T-helper 17 cell (primary cell): ENCODE results near the gene INTS11. TPM values are rescaled to one million over a fixed set of nuclear protein-coding genes. Genes with fewer than 3 reads are reported as not detected.
"Not testable (repeated sequence)": the region's sequence is repeated elsewhere in the genome, so short reads cannot be mapped to it uniquely, and the experiment has no call there.

ENCODE experiments used
- ATAC-seq: fragments of 150-1000 bp; cut with Tn5 transposase; 2 replicates; pipeline ENCODE4 v1.10.0; 2021; ENCODE audit warnings: mild to moderate bottlenecking, moderate library complexity
- DNase-seq, 3 donors: peaks; one replicate each; pipeline versions ENCODE4 v3.0.0 to v3.0.0-alpha.2; 2020 to 2021
- H3K9me3 ChIP-seq: one replicate; pipeline ENCODE4 v1.7.0; 2013; ENCODE audit warnings: low read length, mild to moderate bottlenecking; ENCODE audit not compliant: control insufficient read depth, poor library complexity, severe bottlenecking
- H3K27ac Mint-ChIP-seq: one replicate; pipeline ENCODE4 v1.8.0; 2022; ENCODE audit warnings: mild to moderate bottlenecking, moderate library complexity, mixed read lengths
- H3K27me3 Mint-ChIP-seq: one replicate; pipeline ENCODE4 v1.8.0; 2022; ENCODE audit warnings: mixed read lengths
- H3K36me3 Mint-ChIP-seq: one replicate; pipeline ENCODE4 v1.8.0; 2022; ENCODE audit warnings: low read depth, mixed read lengths
- H3K4me1 Mint-ChIP-seq: one replicate; pipeline ENCODE4 v1.8.0; 2022; ENCODE audit warnings: mild to moderate bottlenecking, mixed read lengths
- H3K4me3 Mint-ChIP-seq: one replicate; pipeline ENCODE4 v1.8.0; 2022; ENCODE audit warnings: mild to moderate bottlenecking, moderate library complexity, mixed read lengths
- total RNA-seq, 4 donors: library from RNA in 2 of 4; stranded (reverse) in 2 of 4; gene quantifications; one replicate each; pipeline ENCODE4 v1.2.3 and lab custom pipeline; 2022 to 2026

The INTS11 gene
- total RNA-seq (100 to 1,000 TPM; 130 to 132 TPM), total RNA-seq (lab: John Stamatoyannopoulos, UW) (82.2 to 106 reads per million in 2 donors)

DNA sequence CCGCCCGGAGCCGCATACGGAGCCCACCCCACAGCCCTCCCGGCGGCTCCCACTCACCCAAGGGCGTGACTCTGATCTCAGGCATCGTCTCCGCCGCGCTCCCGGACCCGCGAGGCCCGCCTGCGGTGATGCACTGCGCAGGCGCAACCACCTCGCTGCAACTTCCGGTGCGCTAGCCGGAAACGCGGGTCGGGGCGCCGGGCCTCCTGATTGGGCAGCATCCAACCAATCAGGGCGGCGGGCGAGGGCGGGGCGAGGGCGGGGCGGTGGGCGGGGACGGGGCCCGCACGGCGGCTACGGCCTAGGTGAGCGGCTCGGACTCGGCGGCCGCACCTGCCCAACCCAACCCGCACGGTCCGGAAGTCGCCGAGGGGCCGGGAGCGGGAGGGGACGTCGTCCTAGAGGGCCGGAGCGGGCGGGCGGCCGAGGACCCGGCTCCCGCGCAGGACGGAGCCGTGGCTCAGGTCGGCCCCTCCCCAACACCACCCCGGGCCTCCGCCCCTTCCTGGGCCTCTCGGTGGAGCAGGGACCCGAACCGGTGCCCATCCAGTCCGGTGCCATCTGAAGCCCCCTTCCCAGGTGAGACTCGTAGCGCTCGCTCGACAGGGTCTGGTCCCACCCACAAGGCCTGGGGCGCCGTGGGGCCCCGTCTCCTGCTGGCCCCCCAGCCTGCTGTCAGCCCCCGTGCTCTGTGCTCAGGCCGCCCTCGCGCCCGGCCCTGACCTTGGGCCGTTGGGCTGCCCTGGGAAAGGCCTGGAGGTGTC, at the start of gene INTS11, which contains the start of gene CPTP:
TSS of gene INTS11 (minus strand) at position 137 of the 764 bp plus-strand sequence. CDS start at position 85, 52 bp downstream.
TSS of gene CPTP (plus strand) at position 279 of the 764 bp plus-strand sequence. CDS start 2,109 bp downstream, outside the sequence.
- H3K9me3 ChIP-seq, result no peaks in the 10 kb centered on the region
- peak; percentile 89 for ATAC-seq
- peaks cover 16% of the 10 kb centered on the region for H3K4me1 Mint-ChIP-seq
- peak within 1 kb of the TSS; percentile 94 for H3K4me3 Mint-ChIP-seq
- H3K27ac Mint-ChIP-seq, result peak within 1 kb of the TSS; percentile 88
- peaks cover 4% of the 10 kb centered on the region for H3K36me3 Mint-ChIP-seq
- DNase-seq, result peak; percentile 93 to 97 (median 96)
- H3K27me3 Mint-ChIP-seq, result no peaks in the 10 kb centered on the region

DNA sequence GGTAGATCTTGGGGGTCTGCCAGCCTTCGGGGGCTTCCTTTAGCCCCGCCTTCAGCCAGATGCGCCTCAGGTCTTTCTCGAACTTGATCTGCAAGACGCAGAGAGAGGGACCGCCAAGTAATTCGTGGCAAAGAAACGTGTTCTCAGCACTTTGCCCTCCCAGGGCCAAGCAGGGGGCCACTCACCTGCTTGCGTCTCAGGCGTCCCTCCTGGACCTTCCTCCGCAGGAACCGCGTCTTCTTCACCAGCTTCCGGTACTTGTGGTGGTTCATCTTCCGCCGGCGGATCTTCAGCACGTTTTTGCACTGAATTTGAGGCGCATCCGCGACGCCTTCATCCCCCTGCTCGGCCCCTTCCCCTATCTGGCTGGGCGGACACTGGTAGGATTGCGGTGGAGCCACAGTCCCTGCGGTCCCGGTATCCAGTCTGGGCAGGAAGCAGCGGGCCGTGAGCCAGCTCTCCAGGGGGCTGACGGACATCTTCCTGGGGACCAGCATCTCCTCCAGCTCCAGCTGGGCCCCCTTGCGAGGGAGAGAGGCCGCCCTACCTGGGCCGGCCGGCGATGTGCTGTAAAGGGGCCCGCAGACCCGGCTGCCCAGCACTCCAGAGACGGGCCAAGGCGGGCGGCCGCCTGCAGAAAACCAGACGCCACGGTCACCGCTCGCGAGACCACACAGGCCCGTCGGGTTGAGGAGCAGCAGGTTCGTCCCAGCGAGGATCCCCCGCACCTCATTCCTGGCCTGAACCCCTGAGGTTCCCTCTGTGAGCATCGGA, 49.5 kb upstream of the INTS11 start:
- Mint-ChIP-seq H3K4me3 (peak overlapping the region; percentile 91), H3K27me3 (no peaks in the 10 kb centered on the region), H3K4me1 (peaks cover 11% of the 10 kb centered on the region), H3K27ac (peak overlapping the region; percentile 92), H3K36me3 (peaks cover 2% of the 10 kb centered on the region)
- ATAC-seq (no peak), DNase-seq (no peak)
- no peaks in the 10 kb centered on the region for H3K9me3 ChIP-seq

DNA sequence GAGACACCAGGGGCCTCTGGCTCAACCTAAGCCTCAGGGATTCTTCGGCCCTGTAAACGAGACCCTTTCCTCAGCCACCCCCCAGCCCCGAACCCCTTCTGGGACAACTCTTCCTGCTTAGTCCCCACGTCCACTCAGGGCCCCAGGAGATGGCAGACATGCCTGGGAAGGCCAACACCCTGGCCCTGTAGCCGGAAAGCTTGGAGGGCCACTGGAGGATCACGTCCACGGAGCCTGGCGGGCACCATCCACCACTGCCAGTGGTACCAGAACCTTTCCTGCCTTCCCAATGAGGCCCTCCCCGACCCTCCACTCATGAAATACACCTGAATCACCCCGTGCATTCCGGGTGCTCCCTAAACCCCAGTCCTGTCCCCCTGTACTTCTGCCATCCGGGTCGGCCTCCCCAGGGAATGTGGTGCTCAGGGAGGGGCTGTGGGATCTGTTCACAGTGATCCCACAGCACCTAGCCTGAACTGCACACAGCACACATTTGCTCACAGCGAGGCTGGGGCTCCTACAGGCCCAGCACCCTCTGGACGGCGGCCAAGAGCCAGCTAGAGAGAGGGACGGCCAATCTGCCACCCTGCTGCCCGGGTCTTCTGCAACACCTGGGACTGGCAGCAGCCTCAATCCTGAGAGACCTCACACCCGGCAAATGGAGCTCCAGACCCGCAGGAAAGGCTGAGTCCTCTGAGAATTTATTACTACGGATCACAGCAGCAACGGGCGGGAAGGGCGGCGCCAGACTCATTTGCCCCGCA, 48.8 kb upstream of the INTS11 start:
- DNase-seq (no peak), ATAC-seq (no peak)
- no peaks in the 10 kb centered on the region for H3K9me3 ChIP-seq
- H3K4me3 Mint-ChIP-seq, result peak overlapping the region; percentile 7
- H3K4me1 Mint-ChIP-seq, result peaks cover 11% of the 10 kb centered on the region
- H3K27ac Mint-ChIP-seq, result no peak overlapping the region
- no peaks in the 10 kb centered on the region for H3K27me3 Mint-ChIP-seq
- peaks cover 2% of the 10 kb centered on the region for H3K36me3 Mint-ChIP-seq

DNA sequence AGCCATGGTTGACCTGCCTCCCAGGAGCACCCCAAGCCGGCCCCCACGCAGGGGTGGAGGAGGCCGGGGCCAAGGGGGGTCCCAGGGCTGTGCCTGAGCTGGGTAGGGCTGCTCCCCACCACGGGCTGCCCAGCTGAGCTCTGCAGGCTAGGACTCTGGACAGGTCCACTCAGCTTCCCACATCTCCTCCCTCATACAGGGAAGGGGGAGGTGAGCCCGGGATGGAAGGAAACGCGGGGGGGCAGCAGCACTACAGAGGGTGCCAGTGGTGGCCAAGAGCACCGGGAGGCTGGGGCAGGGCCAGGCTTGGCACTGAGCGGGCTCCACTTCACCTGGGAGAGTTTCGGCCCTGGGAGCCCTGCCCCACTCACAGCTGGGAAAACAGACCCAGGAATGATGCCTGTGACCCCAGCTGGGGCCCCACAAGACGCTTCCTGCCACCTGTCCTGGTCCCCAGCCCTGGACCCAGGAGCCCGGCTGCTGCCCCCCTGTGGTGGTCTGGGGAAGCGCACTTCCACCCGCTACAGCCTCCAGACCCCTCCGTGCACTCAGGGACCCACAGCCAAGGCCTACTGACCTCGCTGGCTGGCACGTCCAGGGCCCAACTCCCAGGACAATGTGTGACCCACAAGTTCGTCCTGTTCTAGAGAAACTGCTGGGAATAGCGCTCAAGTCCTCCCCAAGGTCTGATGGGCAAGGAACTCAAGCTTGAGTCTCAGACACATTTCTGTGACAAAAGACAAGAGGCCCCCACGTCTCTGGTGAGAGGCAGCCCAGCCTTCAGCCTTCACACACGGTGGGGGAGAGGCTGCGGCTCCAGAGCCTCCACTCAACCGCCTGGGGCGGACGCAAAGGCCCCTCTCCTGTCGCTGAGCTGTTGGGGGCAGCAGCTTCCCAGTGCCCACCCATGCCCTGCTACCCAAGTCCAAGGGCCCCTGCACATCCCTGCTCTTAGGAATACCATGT, 47.6 kb upstream of the INTS11 start:
- DNase-seq (peak; percentile 64 to 73 (median 66)), ATAC-seq (peak; percentile 35)
- peaks cover 2% of the 10 kb centered on the region for H3K36me3 Mint-ChIP-seq
- H3K4me1 Mint-ChIP-seq, result peaks cover 11% of the 10 kb centered on the region
- H3K27me3 Mint-ChIP-seq, result no peaks in the 10 kb centered on the region
- peaks cover 4% of the 10 kb centered on the region for H3K9me3 ChIP-seq
- no peak overlapping the region for H3K27ac Mint-ChIP-seq
- peak overlapping the region; percentile 53 for H3K4me3 Mint-ChIP-seq

DNA sequence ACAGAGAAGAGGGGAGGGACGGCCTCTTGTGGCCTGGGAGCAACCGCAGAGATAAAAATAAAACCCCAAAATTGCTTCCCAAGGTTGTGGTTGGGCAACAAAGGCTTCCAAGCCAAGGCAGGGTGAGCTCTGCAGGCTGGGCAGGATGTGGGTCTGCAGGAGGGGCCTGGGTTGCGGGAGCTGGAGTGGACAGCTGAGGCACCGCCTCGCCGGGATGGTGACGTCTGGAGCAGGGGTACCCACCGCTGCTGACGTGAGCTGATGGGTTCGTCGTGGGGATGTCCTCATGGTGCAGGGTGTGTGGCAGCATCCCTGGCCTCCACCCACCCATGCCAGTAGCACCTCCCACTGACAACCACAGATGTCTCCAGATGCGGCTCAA, 46.9 kb upstream of the INTS11 start:
- H3K4me1 Mint-ChIP-seq, result peaks cover 11% of the 10 kb centered on the region

DNA sequence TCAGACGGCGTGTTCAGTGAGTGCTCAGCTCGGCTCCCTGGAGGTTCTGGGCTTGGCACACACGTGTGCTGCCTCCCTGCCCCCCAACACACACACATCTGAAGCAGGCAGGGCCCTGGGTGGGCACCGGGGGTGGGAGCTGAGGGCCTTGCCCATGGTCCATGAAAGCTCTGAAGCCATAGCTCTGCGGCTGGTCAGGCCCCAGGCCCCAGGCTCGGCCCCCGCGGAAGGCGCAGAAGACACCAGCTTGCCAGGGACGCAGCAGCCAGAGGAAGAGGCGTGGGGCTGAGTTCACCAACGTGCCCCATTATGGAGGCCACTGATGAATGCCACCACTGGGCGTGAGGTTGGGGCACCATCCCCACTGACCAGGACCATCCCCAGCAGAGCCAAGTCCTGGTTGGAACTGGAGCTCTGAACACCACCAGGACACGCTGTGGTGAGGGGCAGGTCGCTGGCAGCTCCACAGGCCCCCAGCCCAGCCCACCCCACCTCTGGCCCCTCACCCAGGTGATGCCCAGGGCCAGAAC, 46.4 kb upstream of the INTS11 start:
- H3K27ac Mint-ChIP-seq, result no peak overlapping the region
- H3K27me3 Mint-ChIP-seq, result no peaks in the 10 kb centered on the region
- H3K4me1 Mint-ChIP-seq, result peaks cover 11% of the 10 kb centered on the region
- no peak for ATAC-seq
- H3K4me3 Mint-ChIP-seq, result no peak overlapping the region
- no peak for DNase-seq
- peaks cover 2% of the 10 kb centered on the region for H3K36me3 Mint-ChIP-seq
- peaks cover 4% of the 10 kb centered on the region for H3K9me3 ChIP-seq

More for the DNA sequence above, 46.9 kb upstream of the INTS11 start:
- ATAC-seq (peak; percentile 78), DNase-seq (peak; percentile 58 to 79 (median 79))
- H3K4me3 Mint-ChIP-seq, result no peak overlapping the region
- H3K27me3 Mint-ChIP-seq, result no peaks in the 10 kb centered on the region
- H3K27ac Mint-ChIP-seq, result no peak overlapping the region
- H3K9me3 ChIP-seq, result peaks cover 4% of the 10 kb centered on the region
- H3K36me3 Mint-ChIP-seq, result peaks cover 2% of the 10 kb centered on the region

DNA sequence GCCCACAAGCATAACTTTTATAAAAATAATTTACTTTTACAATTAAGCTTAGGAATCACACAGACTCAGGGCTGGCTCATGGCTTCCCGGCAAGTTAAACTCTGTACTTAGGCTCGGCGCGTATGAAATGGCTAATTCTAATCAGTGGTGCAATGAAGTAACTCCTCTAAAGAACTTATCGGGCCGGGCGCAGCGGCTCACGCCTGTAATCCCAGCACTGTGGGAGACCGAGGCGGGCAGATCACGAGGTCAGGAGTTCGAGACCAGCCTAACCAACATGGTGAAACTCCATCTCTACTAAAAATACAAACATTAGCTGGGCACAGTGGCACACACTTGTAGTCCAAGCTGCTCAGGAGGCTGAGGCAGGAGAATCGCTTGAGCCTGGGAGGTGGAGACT, 45.6 kb upstream of the INTS11 start:
- not testable (repeated sequence) for DNase-seq, ATAC-seq, H3K36me3 Mint-ChIP-seq, H3K9me3 ChIP-seq, H3K27me3 Mint-ChIP-seq, H3K4me3 Mint-ChIP-seq, H3K27ac Mint-ChIP-seq, H3K4me1 Mint-ChIP-seq

DNA sequence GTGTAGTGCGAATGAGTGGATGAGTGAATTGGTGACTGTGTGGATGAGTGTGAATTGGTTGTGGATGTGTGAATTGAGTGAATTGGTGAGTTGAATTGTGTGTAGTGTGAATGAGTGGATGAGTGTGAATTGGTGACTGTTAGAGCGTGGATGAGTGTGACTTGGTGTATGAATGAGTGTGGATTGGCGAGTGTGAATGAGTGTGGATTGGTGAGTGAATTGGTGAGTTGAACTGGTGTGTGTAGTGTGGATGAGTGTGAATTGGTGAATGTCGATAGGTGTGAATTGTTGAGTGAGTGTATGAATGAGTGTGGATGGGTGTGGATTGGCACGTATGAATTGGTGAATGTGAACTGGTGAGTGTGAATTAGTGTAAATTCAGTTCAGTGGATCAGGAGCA, 42.9 kb upstream of the INTS11 start:
- no peaks in the 10 kb centered on the region for H3K4me1 Mint-ChIP-seq
- no peaks in the 10 kb centered on the region for H3K27me3 Mint-ChIP-seq
- H3K36me3 Mint-ChIP-seq, result no peaks in the 10 kb centered on the region
- ATAC-seq (no peak), DNase-seq (no peak)
- H3K27ac Mint-ChIP-seq, result no peak overlapping the region
- no peak overlapping the region for H3K4me3 Mint-ChIP-seq
- peaks cover 4% of the 10 kb centered on the region for H3K9me3 ChIP-seq

DNA sequence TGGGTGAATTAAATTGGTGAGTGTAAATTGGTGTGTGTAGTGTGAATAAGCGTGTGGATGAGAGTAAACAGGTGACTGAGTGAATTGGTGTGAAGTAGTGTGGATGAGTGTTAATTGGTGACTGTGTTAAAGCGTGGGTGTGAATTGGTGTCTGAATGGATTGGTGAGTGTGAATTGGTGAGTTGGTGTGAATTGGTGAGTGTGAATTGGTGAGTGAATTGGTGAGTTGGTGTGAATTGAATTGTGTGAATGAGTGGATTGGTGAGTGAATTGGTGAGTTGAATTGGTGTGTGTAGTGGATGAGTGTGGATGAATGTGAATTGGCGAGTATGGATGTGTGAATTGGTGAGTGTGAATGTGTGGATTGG, 42.2 kb upstream of the INTS11 start:
- no peaks in the 10 kb centered on the region for H3K27me3 Mint-ChIP-seq
- H3K27ac Mint-ChIP-seq, result no peak overlapping the region
- no peaks in the 10 kb centered on the region for H3K4me1 Mint-ChIP-seq
- peaks cover 4% of the 10 kb centered on the region for H3K9me3 ChIP-seq
- no peaks in the 10 kb centered on the region for H3K36me3 Mint-ChIP-seq
- no peak for DNase-seq
- ATAC-seq, result no peak
- H3K4me3 Mint-ChIP-seq, result no peak overlapping the region

DNA sequence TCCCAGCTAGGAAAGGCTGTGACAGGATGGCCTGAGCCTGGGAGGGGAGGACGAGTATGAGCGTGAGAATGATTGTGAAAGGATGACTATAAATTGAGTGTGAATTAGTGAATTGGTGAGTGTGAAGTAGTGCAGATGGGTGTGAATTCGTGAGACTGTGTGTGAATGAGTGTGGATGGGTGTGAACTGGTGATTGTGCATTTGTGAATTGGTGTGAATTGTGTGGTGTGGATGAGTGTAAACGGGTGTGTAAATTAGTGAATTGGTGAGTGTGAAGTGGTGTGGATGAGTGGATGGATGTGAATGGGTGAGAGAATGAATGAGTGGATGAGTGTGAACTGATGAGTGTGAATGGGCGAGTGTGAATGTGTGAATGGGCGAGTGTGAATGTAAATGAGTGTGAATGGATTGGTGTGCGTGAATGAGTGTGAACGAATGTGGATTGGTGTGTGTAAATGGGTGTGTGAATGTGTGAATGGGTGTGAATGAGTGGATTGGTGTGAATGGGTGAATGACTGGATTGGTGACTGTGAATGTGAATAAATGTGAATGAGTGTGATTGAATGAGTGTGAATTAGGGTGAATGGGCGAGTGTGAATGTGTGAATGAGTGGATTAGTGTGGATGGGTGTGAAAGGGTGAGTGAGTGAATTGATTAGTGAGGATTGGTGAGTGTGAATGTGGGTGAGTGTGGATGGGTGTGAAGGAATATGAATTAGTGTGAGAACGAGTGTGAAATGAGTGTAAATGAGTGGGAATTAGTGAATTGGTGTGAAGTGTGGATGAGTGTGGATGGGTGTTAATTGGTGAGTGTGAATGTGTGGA, 41.6 kb upstream of the INTS11 start:
- Mint-ChIP-seq H3K27ac (no peak overlapping the region), H3K4me1 (no peaks in the 10 kb centered on the region), H3K27me3 (no peaks in the 10 kb centered on the region), H3K36me3 (no peaks in the 10 kb centered on the region), H3K4me3 (no peak overlapping the region)
- ATAC-seq (no peak), DNase-seq (no peak)
- H3K9me3 ChIP-seq, result peaks cover 4% of the 10 kb centered on the region

DNA sequence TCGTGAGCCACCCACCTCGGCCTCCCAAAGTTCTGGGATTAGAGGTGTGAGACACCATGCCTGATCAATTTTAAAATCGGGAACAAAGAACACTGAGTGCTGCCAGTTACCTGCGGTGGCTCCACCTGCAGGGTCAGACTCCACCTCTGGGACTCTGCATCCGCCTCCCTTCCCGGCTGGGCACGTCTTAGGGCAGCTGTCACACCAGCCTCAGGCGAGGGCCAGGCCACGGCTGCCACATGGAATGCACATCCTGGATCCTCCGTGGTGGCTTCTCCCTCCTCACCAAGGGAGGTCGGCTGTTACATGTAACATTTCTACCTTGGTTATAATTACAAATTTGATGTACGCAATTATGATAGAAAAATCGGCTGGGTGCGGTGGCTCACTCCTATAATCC, 39.8 kb upstream of the INTS11 start:
- Mint-ChIP-seq H3K27ac (no peak overlapping the region), H3K4me3 (no peak overlapping the region), H3K36me3 (no peaks in the 10 kb centered on the region), H3K4me1 (peaks cover 2% of the 10 kb centered on the region), H3K27me3 (no peaks in the 10 kb centered on the region)
- ATAC-seq (no peak), DNase-seq (no peak)
- H3K9me3 ChIP-seq, result peaks cover 4% of the 10 kb centered on the region
